Caki2 (cell line): ENCODE results near the gene STARD10. TPM values are rescaled to one million over a fixed set of nuclear protein-coding genes. Genes with fewer than 3 reads are reported as not detected.

Experiments
- DNase-seq: peaks from one replicate; pipeline ENCODE4 v3.0.0-alpha.2; 2015; ENCODE audit warnings: low read depth
- in situ Hi-C: cut with HindIII; loops from 2 replicates; pipeline ENCODE4 v1.10.0; 2016; ENCODE audit warnings: low sequenced_read_pairs, low pct_unique_long_range_greater_than_20kb, mixed read lengths
- total RNA-seq: library from RNA; depleted of rRNA; stranded (reverse); fragments of >200 nt; shearing (Covaris generic); gene quantifications from 2 replicates; pipeline ENCODE4 v1.2.3, GENCODE V29; 2014; ENCODE audit warnings: low replicate concordance

Gene STARD10
- total RNA-seq, 1 experiment from 2014 or later, result 68.2 TPM

DNA sequence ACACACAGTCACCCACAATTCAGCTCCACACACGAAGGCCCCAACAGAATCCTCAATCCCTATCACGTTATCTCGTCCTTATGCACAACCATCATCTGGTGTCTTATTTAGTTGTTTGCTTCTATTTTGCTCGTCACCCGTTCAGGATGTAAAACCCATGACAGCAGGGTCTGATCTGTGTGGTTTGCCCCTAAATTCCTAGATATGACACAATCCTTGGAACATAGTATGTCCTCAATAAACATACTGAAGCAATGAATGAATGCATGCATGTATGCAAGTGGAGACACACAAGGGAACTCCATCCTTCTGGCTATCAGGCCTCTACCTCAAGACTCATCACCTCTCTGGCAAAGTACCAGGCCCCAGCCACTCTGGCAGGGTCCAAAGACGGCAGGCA, 20.2 kb downstream of the STARD10 start:
- no peak for DNase-seq
- in situ Hi-C loops, result no loop called here

- in situ Hi-C loops, result no loop called here
- no peak for DNase-seq
Measured at GRCh38 chr11:72773291-72773690, 20.6 kb downstream of the STARD10 start.

DNA sequence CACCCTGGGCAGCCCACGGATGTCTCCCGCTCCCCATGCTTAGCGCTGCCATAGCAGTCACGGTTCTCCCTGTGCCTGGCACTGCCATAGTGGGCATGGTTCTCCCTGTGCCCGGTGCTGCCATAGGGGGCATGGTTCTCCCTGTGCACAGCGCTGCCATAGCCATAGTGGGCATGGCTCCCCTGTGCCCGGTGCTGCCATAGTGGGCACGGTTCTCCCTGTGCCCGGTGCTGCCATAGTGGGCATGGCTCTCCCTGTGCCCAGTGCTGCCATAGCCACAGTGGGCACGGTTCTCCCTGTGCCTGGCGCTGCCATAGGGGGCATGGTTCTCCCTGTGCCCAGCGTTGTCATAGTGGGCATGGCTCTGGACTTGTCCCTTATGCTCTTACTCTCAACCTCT, 21.8 kb downstream of the STARD10 start:
- DNase-seq, result no peak
- in situ Hi-C loops, result no loop called here

DNA sequence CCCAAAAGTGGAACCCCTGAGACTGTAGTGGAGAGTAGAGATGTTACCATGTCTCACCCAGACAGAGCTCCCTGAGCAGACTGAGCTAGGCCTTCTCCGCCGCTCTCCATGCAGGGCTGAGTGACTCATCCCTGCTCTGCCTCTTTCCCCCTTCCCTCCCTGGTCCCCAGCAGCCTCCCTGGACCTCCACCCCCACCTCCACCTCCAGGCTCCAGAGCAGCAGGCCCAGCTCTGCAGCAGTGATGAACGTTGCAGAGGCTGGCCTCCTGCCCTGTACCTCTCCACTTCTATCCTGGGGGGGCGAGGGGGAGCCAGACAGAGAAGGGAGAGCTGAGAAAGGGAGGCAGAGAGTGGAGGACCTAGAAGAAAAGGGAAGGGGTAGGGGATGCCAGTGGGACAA, 22.3 kb downstream of the STARD10 start:
- DNase-seq, result no peak
- in situ Hi-C loops, result no loop called here

DNA sequence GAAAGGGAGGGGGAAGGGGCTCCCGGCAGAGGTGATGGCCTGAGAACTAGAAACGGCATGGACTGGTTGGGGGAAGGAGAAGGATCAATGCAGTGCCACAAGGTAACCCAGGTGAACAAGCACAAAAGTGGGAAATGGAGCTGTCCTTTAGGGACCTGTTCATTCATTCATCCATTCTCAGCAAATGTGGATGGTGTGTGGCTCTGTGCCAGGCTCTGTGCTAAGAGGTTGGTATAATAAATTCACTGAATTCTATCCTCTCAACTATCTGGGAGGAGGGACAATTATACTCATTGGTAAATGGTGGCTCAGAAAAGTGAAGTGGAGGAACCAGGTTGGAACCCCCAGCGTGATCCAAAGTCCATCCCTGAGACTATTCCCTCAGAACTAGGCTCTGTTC, 23.0 kb downstream of the STARD10 start:
- in situ Hi-C loops, result no loop called here

GRCh38 chr11:72769680-72770079, 24.2 kb downstream of the STARD10 start:
- in situ Hi-C loops, result no loop called here
- DNase-seq, result no peak

More for the DNA sequence above, 23.0 kb downstream of the STARD10 start:
- DNase-seq, result no peak

DNA sequence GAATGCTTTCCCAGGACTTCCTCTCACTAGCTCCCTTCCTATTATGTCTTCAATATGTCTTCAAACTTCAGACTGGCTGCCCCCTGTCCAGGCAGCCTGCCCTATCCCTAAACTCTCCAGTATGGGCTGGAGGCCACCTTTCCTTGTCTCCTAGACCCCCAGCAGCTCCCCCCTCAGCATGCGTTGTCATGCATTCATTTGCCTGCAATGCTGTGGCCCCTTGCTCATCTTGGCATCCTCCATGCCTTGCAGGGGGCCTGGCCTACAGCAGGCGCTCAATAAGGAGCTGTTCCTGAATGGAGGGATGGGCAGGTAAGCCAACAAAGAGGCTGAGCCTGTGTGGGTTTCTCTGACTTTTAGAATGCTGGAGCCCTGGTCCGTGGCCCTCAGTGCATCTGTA, 25.3 kb downstream of the STARD10 start:
- no peak for DNase-seq
- in situ Hi-C loops, result no loop called here

DNA sequence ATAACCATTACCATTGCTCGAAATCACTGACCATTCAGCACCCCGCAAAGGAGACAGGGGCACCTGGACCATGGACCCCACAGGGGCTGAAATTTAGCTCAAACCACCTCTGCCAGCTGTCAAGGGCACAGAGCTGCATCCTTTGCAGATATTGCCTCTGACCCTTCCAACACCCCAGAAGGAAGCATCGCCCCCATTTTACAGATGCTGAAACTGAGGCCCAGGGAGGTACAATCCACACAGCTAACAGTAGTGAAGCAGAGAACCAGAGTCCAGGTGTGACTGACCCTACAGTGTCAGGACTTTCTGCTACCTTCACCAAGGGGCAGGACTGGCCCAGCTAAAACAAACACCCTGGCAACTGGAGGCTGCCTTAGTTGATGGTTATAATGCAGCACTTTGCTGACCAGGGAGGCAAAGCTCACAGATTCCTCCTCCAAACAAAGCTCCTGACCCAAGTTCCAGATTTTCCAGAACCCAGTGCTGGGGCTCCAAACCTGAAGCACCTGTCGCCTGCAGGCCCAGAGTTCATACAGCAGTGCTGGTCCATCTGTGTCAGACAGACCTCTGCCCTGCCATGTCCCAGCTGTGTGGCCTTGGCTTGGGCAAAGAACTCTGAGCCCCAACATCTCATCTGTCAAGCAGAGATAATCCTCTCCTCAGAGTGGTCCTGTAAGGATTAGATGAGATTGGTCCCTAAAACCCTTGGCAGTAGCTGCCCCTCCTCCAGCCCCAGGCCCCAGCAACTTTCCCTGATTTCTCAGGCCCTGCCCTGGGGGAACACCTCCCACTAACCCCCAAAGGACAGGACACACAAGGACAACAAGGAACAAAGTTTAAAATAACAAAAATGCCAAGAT, 26.4 kb downstream of the STARD10 start:
- no peak for DNase-seq
- in situ Hi-C loops, result no loop called here

DNA sequence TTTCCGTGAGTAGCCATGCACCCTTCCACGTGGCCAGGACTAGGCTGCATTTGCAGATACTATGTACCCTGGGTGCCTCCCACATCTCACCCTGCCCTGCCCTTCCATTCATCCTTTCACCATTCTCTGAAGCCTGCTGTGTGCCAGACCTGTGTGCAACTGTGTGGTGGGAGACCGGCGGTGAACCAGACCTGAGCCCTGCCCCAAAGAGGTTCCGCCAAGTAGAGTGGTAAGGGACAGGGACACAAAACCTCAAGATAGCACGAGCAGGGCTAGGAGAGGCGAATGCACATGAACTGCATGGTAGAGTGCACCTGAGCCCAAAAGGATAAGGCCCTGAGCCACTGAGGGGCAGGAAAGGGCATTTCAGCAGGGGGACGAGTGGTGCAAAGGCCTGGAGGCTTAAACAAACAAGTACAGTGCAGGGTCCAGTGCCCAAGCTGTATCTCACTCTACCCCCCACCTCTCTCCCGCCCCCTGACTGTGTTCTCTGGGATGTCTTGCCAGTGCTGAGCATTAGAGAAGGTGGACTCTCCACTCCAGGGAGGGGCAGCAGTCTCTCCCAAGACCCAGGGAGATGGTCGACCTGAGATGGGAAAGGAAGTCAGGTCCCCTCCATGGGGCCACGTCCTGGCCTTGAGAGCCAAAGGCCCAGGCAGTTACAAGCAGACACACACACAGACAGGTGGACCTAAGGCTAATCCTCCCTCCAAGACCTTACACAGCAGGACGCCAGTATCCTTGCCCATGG, 27.5 kb downstream of the STARD10 start:
- in situ Hi-C loops, result no loop called here

GRCh38 chr11:72764503-72764902, 29.3 kb downstream of the STARD10 start:
- no peak for DNase-seq
- in situ Hi-C loops, result no loop called here

More for the DNA sequence above, 27.5 kb downstream of the STARD10 start:
- DNase-seq, result no peak

DNA sequence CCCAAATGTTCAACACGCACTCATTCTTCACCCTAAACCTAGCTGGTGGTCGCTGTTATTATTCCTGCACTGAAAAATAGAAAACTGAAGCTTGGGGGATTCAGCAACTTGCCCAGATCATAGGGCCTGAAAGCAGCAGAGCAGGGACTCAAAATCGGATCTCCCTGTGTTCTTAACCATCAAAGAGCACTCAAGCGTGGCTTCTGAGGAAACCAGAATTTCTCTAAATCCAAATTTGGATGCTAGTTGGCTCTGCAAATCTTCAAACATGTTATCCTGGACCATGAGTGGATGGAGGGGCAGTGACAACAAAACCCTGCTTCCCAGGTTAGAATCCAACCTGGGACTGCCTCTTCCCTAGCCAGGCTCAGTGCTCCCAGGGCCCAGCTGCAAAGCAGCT, 30.0 kb downstream of the STARD10 start:
- no peak for DNase-seq
- in situ Hi-C loops, result no loop called here

DNA sequence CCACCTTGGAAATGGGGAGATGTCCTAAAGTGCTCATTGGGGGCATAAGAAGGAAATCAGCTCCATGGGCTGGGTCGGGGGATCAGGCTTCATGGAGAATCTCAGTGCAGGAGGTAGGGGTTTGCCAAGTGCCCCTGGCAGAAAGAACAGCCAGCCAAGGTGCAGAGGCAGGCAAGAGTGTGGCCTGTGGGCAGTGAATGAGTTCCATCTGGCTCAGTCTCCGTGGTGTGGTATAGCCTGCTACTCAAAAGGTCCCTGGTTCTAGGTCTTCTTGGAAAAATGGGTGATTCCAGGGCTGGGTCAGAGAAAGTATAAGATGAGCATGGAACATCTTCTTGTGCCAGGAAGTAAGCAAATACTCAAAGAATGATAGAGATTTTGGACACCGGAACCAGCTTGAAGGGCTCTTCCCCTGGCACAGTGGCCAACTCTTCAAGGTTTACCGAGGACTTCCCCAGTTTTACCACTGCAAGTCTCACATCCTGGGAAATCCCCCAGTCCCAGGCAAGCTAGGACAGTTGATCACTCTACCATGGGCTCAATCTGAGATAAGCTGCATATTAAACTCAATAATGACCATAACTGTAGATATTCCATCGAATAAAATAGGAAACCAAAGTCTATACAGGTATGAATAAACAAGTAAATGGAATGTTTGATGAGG, 31.1 kb downstream of the STARD10 start:
- DNase-seq, result no peak
- in situ Hi-C loops, result no loop called here

DNA sequence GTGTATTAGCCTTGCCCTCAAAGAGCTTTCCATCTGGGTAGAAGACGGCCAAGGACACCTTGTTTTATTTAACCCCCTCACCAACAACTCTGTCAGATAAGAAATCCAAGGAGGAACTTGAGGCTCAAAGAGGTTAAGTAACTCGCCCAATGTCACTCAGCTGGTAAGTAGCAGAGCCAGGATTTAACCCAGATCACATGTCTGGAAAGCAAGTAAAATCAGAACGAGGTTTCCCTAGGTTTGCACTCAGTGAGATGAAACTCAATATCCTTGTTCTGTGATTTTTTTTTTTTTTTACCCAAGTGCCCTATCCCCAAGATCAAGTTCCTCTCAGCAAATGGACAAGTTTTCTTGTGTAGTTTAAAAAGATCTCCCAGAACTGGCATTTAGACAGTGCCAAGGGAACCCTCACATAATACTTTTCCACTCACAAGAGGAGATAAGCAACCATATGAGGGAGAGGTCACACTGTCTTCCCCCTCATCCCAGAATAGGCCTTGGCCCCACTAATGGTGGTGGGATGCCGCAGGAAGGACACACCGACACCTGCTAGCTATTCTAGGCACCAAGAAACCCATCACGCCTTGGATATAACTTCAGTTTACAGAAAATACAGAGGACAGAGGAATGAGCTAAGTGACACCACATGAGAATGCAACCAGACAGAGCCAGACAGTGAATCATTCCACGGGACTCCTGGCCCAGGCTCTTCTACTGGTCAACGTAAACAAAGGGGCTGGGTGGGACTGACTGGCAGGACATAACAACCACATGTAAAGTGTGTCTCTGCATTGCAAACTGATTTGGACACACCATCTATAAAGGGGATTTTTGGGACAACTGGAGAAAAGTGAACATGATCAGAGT, 33.1 kb downstream of the STARD10 start:
- DNase-seq, result no peak
- in situ Hi-C loops, result no loop called here

GRCh38 chr11:72759468-72759985, 34.3 kb downstream of the STARD10 start:
- in situ Hi-C loops, result no loop called here
- no peak for DNase-seq

GRCh38 chr11:72758690-72759389, 35.0 kb downstream of the STARD10 start:
- no peak for DNase-seq
- in situ Hi-C loops, result no loop called here

GRCh38 chr11:72758304-72758689, 35.5 kb downstream of the STARD10 start:
- in situ Hi-C loops, result no loop called here

GRCh38 chr11:72755713-72756285, 38.0 kb downstream of the STARD10 start:
- in situ Hi-C loops, result no loop called here
- no peak for DNase-seq

More at GRCh38 chr11:72758304-72758689, 35.5 kb downstream of the STARD10 start:
- no peak for DNase-seq
